A673 (cell line): ENCODE measurements around the gene AGBL3. TPM values are rescaled to one million over a fixed set of nuclear protein-coding genes. Genes with fewer than 3 reads are reported as not detected.

ENCODE experiments used
- BruUV-seq: library from RNA; stranded (reverse); fragments of 400-500 nt; replicated peaks from 2 replicates; lab custom pipeline; 2021; lab: Mats Ljungman, UMichigan
- CTCF ChIA-PET: fragments of 300-600 bp; sonication (Branson Sonifier 250); formaldehyde crosslinking; loops from one replicate; lab custom pipeline; 2022; ENCODE audit warnings: antibody characterized with exemption; lab: Charles Lee
- POLR2A ChIA-PET: fragments of 300-600 bp; sonication (Branson Sonifier 250); formaldehyde crosslinking; loops from one replicate; lab custom pipeline; 2022; ENCODE audit warnings: antibody characterized with exemption; ENCODE audit not compliant: low non-redundant PET; lab: Charles Lee
- DNase-seq: peaks from one replicate; pipeline ENCODE4 v3.0.0-alpha.2; 2015; ENCODE audit warnings: low spot score
- H3K27ac ChIP-seq: fragments of 200-600 bp; sonication (generic); 2 replicates; pipeline ENCODE4 v1.5.1; 2016; ENCODE audit warnings: mixed run types, low read depth, mild to moderate bottlenecking, mixed read lengths, antibody characterized with exemption, low read length; ENCODE audit not compliant: poor library complexity, severe bottlenecking
- H3K27me3 ChIP-seq: fragments of 200-600 bp; sonication (generic); replicated peaks from 2 replicates; pipeline ENCODE4 v1.6.1; 2017; ENCODE audit warnings: mixed run types, low read depth, mild to moderate bottlenecking, mixed read lengths, antibody characterized with exemption, low read length; ENCODE audit not compliant: insufficient read depth, poor library complexity
- H3K36me3 ChIP-seq: fragments of 200-600 bp; sonication (generic); 2 replicates; pipeline ENCODE4 v1.6.1; 2016; ENCODE audit warnings: mixed run types, mild to moderate bottlenecking, mixed read lengths, antibody characterized with exemption, low read length; ENCODE audit not compliant: insufficient read depth, poor library complexity, severe bottlenecking
- H3K4me1 ChIP-seq: fragments of 200-600 bp; sonication (generic); 2 replicates; pipeline ENCODE4 v1.6.1; 2017; ENCODE audit warnings: mixed run types, mild to moderate bottlenecking, mixed read lengths, antibody characterized with exemption, low read length; ENCODE audit not compliant: insufficient read depth, poor library complexity, severe bottlenecking
- H3K4me3 ChIP-seq: fragments of 200-600 bp; sonication (generic); 2 replicates; pipeline ENCODE4 v1.5.1; 2016; ENCODE audit warnings: low read depth, mixed run types, mild to moderate bottlenecking, mixed read lengths, low read length; ENCODE audit not compliant: poor library complexity, severe bottlenecking
- H3K9me3 ChIP-seq: fragments of 200-600 bp; sonication (generic); 2 replicates; pipeline ENCODE4 v1.6.1; 2016; ENCODE audit warnings: mixed run types, low read depth, mild to moderate bottlenecking, mixed read lengths, antibody characterized with exemption, low read length; ENCODE audit not compliant: poor library complexity, severe bottlenecking
- EZH2 ChIP-seq: fragments of 200-600 bp; sonication (generic); IDR thresholded peaks from 2 replicates; pipeline ENCODE4 v1.6.1; 2017; ENCODE audit warnings: borderline replicate concordance, low read depth, mild to moderate bottlenecking, mixed read lengths, antibody characterized with exemption, low read length; ENCODE audit not compliant: poor library complexity, severe bottlenecking
- intact Hi-C: fragments of 100-400 bp; cut with micrococcal nuclease; formaldehyde crosslinking; loops from one replicate; pipeline ENCODE4 v1.10.0; 2022; ENCODE audit not compliant: unreplicated experiment
- total RNA-seq: library from RNA; stranded (reverse); gene quantifications from 2 replicates; pipeline ENCODE4 v1.2.3, GENCODE V29; 2021
- TF ChIP-seq, protein P1 (sequence below): fragments of 300-800, 200-600 bp; sonication (generic); conservative IDR thresholded peaks from 2 replicates; pipeline ENCODE4 v1.5.1; 2017; ENCODE audit warnings: low read depth, mild to moderate bottlenecking, antibody characterized with exemption, low read length, moderate library complexity, mixed read lengths

The AGBL3 gene
- total RNA-seq, 1 experiment from 2014 or later, result 2.9 TPM

GRCh38 chr7:134988161-134988560, 1.9 kb downstream of the AGBL3 start:
- peaks cover 17% of the 10 kb centered on the region for H3K4me1 ChIP-seq
- no peak overlapping the region for H3K4me3 ChIP-seq
- DNase-seq, result peak; percentile 4
- no peak overlapping the region for H3K27ac ChIP-seq
- ChIA-PET POLR2A (no interaction called here), CTCF (interaction anchor here (0.7 kb wide), 1 partner anchor 9 kb away, joined by 4 read pairs; no protein-coding TSS in a partner anchor)
- H3K9me3 ChIP-seq, result no peaks in the 10 kb centered on the region
- intact Hi-C loops, result no loop called here
- no peaks in the 10 kb centered on the region for H3K27me3 ChIP-seq
- H3K36me3 ChIP-seq, result peaks cover 7% of the 10 kb centered on the region
- TF ChIP-seq, protein P1, sequence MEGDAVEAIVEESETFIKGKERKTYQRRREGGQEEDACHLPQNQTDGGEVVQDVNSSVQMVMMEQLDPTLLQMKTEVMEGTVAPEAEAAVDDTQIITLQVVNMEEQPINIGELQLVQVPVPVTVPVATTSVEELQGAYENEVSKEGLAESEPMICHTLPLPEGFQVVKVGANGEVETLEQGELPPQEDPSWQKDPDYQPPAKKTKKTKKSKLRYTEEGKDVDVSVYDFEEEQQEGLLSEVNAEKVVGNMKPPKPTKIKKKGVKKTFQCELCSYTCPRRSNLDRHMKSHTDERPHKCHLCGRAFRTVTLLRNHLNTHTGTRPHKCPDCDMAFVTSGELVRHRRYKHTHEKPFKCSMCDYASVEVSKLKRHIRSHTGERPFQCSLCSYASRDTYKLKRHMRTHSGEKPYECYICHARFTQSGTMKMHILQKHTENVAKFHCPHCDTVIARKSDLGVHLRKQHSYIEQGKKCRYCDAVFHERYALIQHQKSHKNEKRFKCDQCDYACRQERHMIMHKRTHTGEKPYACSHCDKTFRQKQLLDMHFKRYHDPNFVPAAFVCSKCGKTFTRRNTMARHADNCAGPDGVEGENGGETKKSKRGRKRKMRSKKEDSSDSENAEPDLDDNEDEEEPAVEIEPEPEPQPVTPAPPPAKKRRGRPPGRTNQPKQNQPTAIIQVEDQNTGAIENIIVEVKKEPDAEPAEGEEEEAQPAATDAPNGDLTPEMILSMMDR, result no peak
- no peak for TF ChIP-seq EZH2
- no TSS peak for BruUV-seq

DNA sequence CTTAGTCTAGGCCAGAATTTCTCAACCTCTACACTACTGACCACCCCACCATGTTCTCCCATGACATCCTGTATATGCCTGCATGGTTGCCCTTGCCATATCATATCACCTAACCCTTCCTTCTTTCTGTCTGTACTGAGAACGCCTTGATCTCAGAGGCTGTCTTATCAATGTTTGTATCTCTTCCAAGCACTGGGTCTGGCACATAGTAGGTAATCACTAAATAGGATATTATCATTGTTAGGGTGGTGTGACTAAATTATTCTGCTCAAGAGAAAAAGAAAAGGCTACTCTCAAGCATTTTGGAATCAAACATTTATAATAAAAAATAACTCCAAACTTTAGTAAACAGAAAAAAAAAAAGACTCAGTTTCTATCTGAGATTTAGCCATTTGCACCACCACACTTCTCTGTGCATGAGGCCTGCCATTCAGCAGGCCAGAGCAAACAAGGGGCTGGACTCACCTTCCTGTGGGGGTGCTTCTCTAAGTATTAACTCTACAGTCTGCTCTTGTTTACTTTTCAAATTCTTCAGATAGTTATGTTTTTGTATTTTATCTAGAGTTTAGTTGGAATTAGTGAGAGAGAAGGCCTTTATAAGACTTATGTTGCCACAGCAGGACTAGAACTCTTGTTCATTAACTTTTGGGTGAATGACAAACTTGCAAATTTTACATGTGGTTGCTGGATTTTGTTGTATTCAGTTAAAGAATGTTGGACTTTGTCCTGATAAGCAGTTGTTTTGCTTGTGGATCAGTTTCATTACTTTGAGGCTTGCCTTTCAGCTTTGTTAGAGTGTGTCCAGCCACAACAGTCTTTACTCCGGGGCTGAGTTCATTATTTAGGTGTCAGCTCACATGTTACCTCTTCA, 5.4 kb downstream of the AGBL3 start:
- Histone ChIP-seq H3K4me3 (no peak overlapping the region), H3K27me3 (no peaks in the 10 kb centered on the region), H3K9me3 (no peaks in the 10 kb centered on the region), H3K4me1 (peaks cover 17% of the 10 kb centered on the region), H3K27ac (no peak overlapping the region), H3K36me3 (peaks cover 7% of the 10 kb centered on the region)
- CTCF ChIA-PET, result no interaction called here
- intact Hi-C loops, result no loop called here
- BruUV-seq, result no TSS peak
- no peak for DNase-seq
- no peak for TF ChIP-seq EZH2
- TF ChIP-seq, protein P1, result no peak
- POLR2A ChIA-PET, result no interaction called here

DNA sequence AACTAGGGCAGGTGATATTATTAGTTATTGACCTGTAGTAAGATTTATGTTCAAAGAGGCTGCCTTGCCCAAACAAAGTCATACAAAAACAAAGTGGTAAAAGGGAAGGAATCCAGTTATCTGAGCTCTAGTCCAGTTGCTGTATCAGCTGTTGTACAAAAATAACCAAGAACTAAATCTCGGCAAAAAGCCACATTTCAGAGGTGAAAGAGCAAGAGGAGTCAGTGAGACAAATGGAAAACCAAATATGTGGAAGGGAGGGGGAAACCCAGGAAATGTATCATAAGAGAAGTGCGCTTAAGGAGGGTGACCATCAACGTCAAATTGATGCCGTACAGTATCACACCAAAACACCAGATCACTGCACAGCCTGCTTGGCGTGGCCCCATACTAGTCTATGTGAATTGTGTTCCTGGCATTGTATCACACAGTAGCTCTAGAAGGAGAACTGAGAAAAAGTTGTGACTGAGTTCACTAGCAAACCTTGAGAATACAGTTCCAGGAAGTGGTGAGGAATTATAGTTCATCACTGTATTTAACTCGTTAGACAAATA, 6.4 kb downstream of the AGBL3 start:
- H3K4me1 ChIP-seq, result peaks cover 12% of the 10 kb centered on the region
- ChIA-PET POLR2A (no interaction called here), CTCF (no interaction called here)
- H3K27me3 ChIP-seq, result no peaks in the 10 kb centered on the region
- intact Hi-C loops, result no loop called here
- TF ChIP-seq, protein P1, result no peak
- no peak overlapping the region for H3K4me3 ChIP-seq
- no peak for DNase-seq
- no peak overlapping the region for H3K27ac ChIP-seq
- H3K9me3 ChIP-seq, result no peaks in the 10 kb centered on the region
- no TSS peak for BruUV-seq
- H3K36me3 ChIP-seq, result peaks cover 7% of the 10 kb centered on the region
